ENCODE data around the gene SEMA4D. TPM values are rescaled to one million over a fixed set of nuclear protein-coding genes. Genes with fewer than 3 reads are reported as not detected.

SEMA4D gene
- total RNA-seq, 2 donors from 2014 or later: 17.1 to 52.7 TPM

DNA sequence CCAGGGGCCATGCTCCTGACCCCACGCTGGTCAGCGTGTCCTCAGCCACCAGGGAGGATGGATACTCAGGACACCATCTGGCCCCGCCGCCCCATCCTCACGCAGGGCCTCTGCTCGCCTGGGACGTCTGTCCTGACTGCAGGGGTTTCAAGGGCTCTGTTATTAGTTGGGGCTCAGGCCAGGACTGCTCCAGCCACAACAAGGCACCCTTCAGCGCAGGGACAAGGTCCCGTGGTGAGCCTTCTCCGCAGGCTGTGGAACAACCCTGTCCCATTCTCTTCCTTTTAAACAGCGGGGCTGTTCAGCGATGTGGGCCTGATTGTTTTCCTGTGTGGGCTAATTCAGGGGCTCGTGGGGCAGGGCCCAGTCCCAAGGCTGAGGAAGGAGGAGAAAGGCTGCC lies 61.6 kb downstream of the SEMA4D start:
- DNase-seq (ENCODE audit: low spot score): no peak
- Histone ChIP-seq H3K27me3 (replicated peaks; ENCODE audit: insufficient read depth) (no peaks in the 10 kb centered on the region), H3K4me3 (no peak overlapping the region), H3K36me3 (no peaks in the 10 kb centered on the region), H3K9me3 (no peaks in the 10 kb centered on the region), H3K4me1 (replicated peaks) (peaks cover 36% of the 10 kb centered on the region), H3K27ac (peak overlapping the region in 1 of 2 donors; percentile 44)
- intact Hi-C loops (cut with DNase I): no loop called here
- 96% methylated on average over 13 of the region's 13 CpGs for WGBS
- TF ChIP-seq POLR2AphosphoS5 (IDR thresholded peaks at IDR 0.05) (no peak), POLR2A (IDR thresholded peaks at IDR 0.05) (no peak)
- TF ChIP-seq, protein P1, sequence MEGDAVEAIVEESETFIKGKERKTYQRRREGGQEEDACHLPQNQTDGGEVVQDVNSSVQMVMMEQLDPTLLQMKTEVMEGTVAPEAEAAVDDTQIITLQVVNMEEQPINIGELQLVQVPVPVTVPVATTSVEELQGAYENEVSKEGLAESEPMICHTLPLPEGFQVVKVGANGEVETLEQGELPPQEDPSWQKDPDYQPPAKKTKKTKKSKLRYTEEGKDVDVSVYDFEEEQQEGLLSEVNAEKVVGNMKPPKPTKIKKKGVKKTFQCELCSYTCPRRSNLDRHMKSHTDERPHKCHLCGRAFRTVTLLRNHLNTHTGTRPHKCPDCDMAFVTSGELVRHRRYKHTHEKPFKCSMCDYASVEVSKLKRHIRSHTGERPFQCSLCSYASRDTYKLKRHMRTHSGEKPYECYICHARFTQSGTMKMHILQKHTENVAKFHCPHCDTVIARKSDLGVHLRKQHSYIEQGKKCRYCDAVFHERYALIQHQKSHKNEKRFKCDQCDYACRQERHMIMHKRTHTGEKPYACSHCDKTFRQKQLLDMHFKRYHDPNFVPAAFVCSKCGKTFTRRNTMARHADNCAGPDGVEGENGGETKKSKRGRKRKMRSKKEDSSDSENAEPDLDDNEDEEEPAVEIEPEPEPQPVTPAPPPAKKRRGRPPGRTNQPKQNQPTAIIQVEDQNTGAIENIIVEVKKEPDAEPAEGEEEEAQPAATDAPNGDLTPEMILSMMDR (IDR thresholded peaks at IDR 0.05): no peak

DNA sequence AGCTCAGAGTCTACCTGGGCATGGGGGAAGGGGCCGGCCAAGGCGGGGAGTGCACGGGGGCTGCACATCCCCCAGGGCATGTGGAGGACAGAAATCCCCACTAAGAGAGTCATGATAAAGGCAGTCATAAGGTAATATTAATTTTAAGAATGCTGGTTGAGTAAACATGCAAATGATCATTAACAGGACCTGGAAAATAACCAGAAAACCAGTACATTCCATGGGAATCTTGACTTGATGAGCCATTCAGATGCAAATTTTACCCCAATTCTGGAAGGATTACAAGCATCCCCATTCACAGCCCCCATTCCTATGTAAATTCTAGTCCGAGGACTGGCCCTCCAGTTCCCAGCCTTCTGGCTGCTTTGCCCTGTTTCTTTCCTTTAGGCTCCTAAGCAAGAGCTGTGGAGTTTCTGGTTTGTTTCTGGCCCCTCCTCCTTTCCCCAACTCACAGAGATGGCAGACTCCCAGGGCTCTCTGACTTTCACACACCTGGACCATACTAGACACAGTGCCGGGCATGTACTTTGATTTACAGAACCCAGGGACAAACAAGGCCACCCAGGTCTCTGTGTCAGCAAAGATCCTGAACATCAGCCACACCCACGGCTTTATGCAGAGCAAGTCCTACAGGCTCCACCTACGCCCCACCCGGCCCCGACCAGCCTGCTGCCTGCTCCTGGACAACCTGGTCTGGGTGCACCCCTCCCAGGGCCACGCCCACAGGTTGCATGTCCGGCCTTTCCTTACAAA lies 62.7 kb downstream of the SEMA4D start:
- TF ChIP-seq, protein P1 (IDR thresholded peaks at IDR 0.05): no peak
- TF ChIP-seq POLR2A (IDR thresholded peaks at IDR 0.05): no peak
- TF ChIP-seq POLR2AphosphoS5 (IDR thresholded peaks at IDR 0.05): peak; percentile 67
- Histone ChIP-seq H3K4me3 (no peak overlapping the region), H3K27ac (peak overlapping the region; percentile 3 to 39), H3K4me1 (replicated peaks) (peaks cover 25% of the 10 kb centered on the region), H3K36me3 (no peaks in the 10 kb centered on the region), H3K27me3 (replicated peaks; ENCODE audit: insufficient read depth) (no peaks in the 10 kb centered on the region), H3K9me3 (no peaks in the 10 kb centered on the region)
- intact Hi-C loops (cut with DNase I): no loop called here
- 52% methylated on average over 11 of the region's 11 CpGs for WGBS
- peak; percentile 90 for DNase-seq (ENCODE audit: low spot score)

DNA sequence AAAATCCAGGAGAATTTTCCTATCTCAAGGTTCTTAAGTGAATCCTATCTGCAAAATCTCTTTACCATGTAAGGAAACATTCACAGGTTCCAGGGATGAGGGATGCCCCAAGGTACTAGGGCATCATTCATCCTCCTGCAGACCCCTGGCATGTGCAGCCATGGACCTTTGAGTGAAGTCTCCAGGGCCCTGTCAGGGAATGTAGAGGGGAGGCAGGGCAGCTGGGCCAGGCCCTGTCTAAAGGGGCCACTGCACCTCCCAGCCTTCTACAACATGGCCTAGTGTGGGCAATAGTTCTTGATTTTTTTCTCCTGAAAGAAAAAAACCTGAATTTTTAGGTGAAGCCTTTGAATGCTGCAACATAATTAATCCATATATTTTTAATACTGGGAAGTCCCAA lies 63.3 kb downstream of the SEMA4D start:
- H3K9me3 ChIP-seq: no peaks in the 10 kb centered on the region
- intact Hi-C loops (cut with DNase I): no loop called here
- H3K4me1 ChIP-seq (replicated peaks): peaks cover 19% of the 10 kb centered on the region
- H3K4me3 ChIP-seq: no peak overlapping the region
- TF ChIP-seq POLR2A (IDR thresholded peaks at IDR 0.05) (no peak), POLR2AphosphoS5 (IDR thresholded peaks at IDR 0.05) (no peak)
- TF ChIP-seq, protein P1 (IDR thresholded peaks at IDR 0.05): no peak
- no peak for DNase-seq (ENCODE audit: low spot score)
- H3K27me3 ChIP-seq (replicated peaks; ENCODE audit: insufficient read depth): no peaks in the 10 kb centered on the region
- peak overlapping the region; percentile 3 to 39 for H3K27ac ChIP-seq
- no peaks in the 10 kb centered on the region for H3K36me3 ChIP-seq

DNA sequence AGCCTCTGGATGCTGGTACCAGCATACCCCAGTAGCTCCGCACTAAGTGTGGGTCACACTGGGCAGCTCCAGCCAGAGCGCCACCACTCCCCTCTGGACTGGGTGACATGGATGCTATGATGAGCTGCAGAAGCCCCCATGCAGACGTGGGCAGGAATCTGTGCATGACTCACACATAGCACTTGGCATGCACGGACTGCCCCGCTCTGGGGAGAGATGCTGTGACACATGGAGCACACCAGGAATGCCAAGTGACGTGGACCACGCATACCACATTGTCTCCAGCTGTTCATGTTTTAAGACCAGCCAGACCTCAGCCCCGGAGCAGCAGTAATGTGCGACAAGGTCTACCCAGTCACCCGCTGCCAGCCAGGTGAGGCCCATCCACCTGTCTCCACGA lies 64.1 kb downstream of the SEMA4D start:
- Histone ChIP-seq H3K4me1 (replicated peaks) (peaks cover 19% of the 10 kb centered on the region), H3K4me3 (no peak overlapping the region), H3K36me3 (no peaks in the 10 kb centered on the region), H3K9me3 (no peaks in the 10 kb centered on the region), H3K27me3 (replicated peaks; ENCODE audit: insufficient read depth) (no peaks in the 10 kb centered on the region), H3K27ac (no peak overlapping the region)
- no peak for TF ChIP-seq POLR2A (IDR thresholded peaks at IDR 0.05)
- 92% methylated on average over 10 of the region's 11 CpGs for WGBS
- intact Hi-C loops (cut with DNase I): no loop called here
- DNase-seq (ENCODE audit: low spot score): no peak

DNA sequence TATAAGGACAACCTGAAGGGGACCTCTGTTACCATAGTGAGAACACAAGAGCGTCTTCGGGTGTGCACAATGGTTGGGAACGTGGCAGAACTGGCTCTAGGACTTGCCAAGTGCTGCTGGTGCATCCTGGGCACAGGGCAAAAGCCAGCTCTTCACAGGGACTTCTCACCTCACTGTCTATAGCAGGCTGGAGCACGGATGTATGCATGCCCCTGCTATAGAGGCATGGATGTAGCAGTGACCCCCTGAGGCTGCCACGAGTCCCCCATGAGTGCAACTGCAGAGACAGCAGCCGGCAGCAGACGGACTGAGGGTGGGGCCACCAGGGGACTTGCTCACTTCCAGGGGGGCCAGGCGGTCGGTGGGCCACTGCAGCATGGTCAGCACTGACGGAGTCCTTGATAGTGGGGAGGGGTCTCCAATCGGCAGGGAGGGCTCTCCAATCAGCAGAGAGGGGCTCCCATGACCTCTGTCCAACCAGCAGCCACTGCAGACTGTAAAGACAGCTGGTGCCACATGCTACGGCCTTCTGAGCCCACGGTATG lies 64.9 kb downstream of the SEMA4D start:
- no peak for DNase-seq (ENCODE audit: low spot score)
- WGBS: 72% methylated on average over 13 of the region's 13 CpGs

More for the DNA sequence above, 64.9 kb downstream of the SEMA4D start:
- Histone ChIP-seq H3K9me3 (no peaks in the 10 kb centered on the region), H3K36me3 (no peaks in the 10 kb centered on the region), H3K4me1 (replicated peaks) (peaks cover 19% of the 10 kb centered on the region), H3K27ac (no peak overlapping the region), H3K27me3 (replicated peaks; ENCODE audit: insufficient read depth) (no peaks in the 10 kb centered on the region), H3K4me3 (no peak overlapping the region)
- TF ChIP-seq POLR2AphosphoS5 (IDR thresholded peaks at IDR 0.05) (no peak), POLR2A (IDR thresholded peaks at IDR 0.05) (no peak)
- TF ChIP-seq, protein P1 (IDR thresholded peaks at IDR 0.05): no peak
- intact Hi-C loops (cut with DNase I): no loop called here

Data from prostate gland (tissue), 2 donors.